Stimulated activated CD8-positive, alpha-beta memory T cell treated with anti-CD3 and anti-CD28 coated beads, Interleukin-4, amount 100 ng/mL, for 24 hours (primary cell): ENCODE results near the gene TCHP.
"Not testable (repeated sequence)": the region's sequence is repeated elsewhere in the genome, so short reads cannot be mapped to it uniquely, and the experiment has no call there.

Experiments used
- DNase-seq: peaks from one replicate; pipeline ENCODE4 v3.0.0-alpha.2; 2020; ENCODE audit warnings: low read depth

Gene TCHP

GRCh38 chr12:109899783-109900751 lies at the start of gene TCHP:
TCHP (plus strand) TSS chr12:109900274; CDS start chr12:109903027, 2,753 bp downstream.
- DNase-seq = peak; percentile 51

GRCh38 chr12:109850518-109850917 lies 49.6 kb upstream of the TCHP start:
- not testable (repeated sequence) for DNase-seq

GRCh38 chr12:109855377-109855776 lies 44.7 kb upstream of the TCHP start:
- DNase-seq = no peak

GRCh38 chr12:109857715-109858114 lies 42.4 kb upstream of the TCHP start:
- DNase-seq = no peak

GRCh38 chr12:109858764-109859163 lies 41.3 kb upstream of the TCHP start:
- no peak for DNase-seq

- no peak for DNase-seq
Measured at GRCh38 chr12:109860977-109861376, 39.1 kb upstream of the TCHP start.

- DNase-seq = no peak
Measured at GRCh38 chr12:109861689-109862314, 38.3 kb upstream of the TCHP start.

- not testable (repeated sequence) for DNase-seq
Measured at GRCh38 chr12:109862491-109862890, 37.6 kb upstream of the TCHP start.

GRCh38 chr12:109863847-109864712 lies 36.0 kb upstream of the TCHP start:
- no peak for DNase-seq

GRCh38 chr12:109864916-109865315 lies 35.2 kb upstream of the TCHP start:
- no peak for DNase-seq

- DNase-seq = no peak
Measured at GRCh38 chr12:109868182-109869051, 31.7 kb upstream of the TCHP start.

GRCh38 chr12:109870648-109871047 lies 29.4 kb upstream of the TCHP start:
- DNase-seq = no peak

- no peak for DNase-seq
Measured at GRCh38 chr12:109871668-109872314, 28.3 kb upstream of the TCHP start.

- no peak for DNase-seq
Measured at GRCh38 chr12:109873653-109874052, 26.4 kb upstream of the TCHP start.

GRCh38 chr12:109875572-109876131 lies 24.4 kb upstream of the TCHP start:
- DNase-seq = no peak

- DNase-seq = no peak
Measured at GRCh38 chr12:109876406-109876805, 23.7 kb upstream of the TCHP start.

GRCh38 chr12:109877504-109878246 lies 22.4 kb upstream of the TCHP start:
- no peak for DNase-seq

GRCh38 chr12:109878247-109878625 lies 21.8 kb upstream of the TCHP start:
- no peak for DNase-seq

- DNase-seq = no peak
Measured at GRCh38 chr12:109878749-109879148, 21.3 kb upstream of the TCHP start.
